GM10248 (cell line): ENCODE measurements around the gene XPC.

ENCODE experiments used
- CTCF ChIA-PET: fragments of 300-600 bp; sonication (Branson Sonifier 250); formaldehyde crosslinking; extraction: SDS; loops from one replicate; lab custom pipeline; 2021; ENCODE audit warnings: antibody characterized with exemption; lab: Yijun Ruan, JAX
- POLR2A ChIA-PET: fragments of 350-650 bp; sonication (Branson Sonifier 250); formaldehyde crosslinking; extraction: SDS; loops from one replicate; lab custom pipeline; 2020; ENCODE audit warnings: antibody characterized with exemption; lab: Yijun Ruan, JAX
- DNase-seq: peaks from one replicate; pipeline ENCODE4 v3.0.0; 2012; ENCODE audit errors: extremely low spot score
- TF ChIP-seq, protein P1 (sequence below): IDR thresholded peaks from 2 replicates; pipeline ENCODE4 v1.5.1; 2012; ENCODE audit warnings: mild to moderate bottlenecking, low read depth; ENCODE audit errors: extremely low read depth, missing control alignments, control extremely low read depth

XPC gene

DNA sequence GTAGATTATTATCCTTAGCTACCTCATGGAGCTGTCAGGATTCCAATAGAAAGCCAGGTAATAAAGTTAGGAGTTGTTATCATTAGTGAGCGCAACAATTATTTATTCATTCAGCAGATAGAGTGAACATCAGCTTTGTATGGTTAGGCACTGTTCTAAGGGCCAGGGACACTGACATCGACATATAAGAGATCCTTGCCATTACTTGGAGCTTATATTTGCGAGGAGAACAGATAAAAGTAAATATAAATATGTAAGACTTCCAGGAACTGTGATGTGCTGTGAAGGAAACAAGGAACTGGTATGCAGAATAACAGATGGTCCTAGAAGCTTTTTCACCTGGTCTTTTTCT lies 689 bp upstream of the XPC start:
- POLR2A ChIA-PET: interaction anchor here (0.5 to 1.6 kb wide), 7 partner anchors 11 to 472 kb away, joined by 4 to 10 read pairs (median 4); partner anchors contain the start of genes CCDC174 and TMEM43
- CTCF ChIA-PET: interaction anchor here (0.8 to 2.9 kb wide), 8 partner anchors 10 to 282 kb away, joined by 3 to 17 read pairs (median 4); partner anchors contain the start of genes CHCHD4 and TMEM43
- TF ChIP-seq, protein P1, sequence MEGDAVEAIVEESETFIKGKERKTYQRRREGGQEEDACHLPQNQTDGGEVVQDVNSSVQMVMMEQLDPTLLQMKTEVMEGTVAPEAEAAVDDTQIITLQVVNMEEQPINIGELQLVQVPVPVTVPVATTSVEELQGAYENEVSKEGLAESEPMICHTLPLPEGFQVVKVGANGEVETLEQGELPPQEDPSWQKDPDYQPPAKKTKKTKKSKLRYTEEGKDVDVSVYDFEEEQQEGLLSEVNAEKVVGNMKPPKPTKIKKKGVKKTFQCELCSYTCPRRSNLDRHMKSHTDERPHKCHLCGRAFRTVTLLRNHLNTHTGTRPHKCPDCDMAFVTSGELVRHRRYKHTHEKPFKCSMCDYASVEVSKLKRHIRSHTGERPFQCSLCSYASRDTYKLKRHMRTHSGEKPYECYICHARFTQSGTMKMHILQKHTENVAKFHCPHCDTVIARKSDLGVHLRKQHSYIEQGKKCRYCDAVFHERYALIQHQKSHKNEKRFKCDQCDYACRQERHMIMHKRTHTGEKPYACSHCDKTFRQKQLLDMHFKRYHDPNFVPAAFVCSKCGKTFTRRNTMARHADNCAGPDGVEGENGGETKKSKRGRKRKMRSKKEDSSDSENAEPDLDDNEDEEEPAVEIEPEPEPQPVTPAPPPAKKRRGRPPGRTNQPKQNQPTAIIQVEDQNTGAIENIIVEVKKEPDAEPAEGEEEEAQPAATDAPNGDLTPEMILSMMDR: no peak
- no peak for DNase-seq

DNA sequence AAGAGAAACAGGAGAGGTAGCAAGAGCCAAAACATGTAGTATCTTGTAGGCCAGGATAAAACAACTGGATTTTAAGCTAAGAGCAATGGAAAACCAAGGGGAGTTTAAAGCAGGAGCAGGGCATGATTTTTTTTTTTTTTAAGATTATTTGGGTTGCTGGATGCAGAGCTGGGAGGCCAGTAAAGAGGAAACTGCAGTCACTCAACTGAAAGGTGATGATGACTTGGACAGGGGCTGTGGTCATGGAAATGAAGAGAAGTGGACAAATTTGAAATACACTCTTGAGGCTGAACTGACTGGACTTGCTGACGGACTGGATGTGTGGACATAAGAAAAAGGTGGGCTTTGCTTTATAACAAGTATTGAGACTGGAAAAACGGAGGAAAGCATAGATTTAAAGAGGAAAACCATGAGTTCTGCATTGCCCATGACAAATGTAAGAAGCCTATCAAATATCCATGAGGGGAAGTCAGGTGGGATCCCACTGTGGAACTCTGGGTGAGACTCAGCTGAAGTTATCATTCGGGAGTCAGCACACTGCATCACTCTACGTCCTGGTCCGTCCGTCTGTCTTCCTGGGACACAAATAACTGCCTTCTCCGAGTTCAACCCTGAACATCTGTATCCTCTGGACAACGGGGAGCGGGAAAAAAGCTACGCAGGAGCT lies 688 bp downstream of the XPC start:
- TF ChIP-seq, protein P1: no peak
- no peak for DNase-seq
- ChIA-PET CTCF (interaction anchor here (1.2 to 2.9 kb wide), 4 partner anchors 18 to 27 kb away, joined by 3 to 17 read pairs (median 4); no protein-coding TSS in a partner anchor), POLR2A (interaction anchor here (0.8 to 1.6 kb wide), 4 partner anchors 26 to 473 kb away, joined by 3 to 10 read pairs (median 4); partner anchors contain the start of gene CCDC174)

DNA sequence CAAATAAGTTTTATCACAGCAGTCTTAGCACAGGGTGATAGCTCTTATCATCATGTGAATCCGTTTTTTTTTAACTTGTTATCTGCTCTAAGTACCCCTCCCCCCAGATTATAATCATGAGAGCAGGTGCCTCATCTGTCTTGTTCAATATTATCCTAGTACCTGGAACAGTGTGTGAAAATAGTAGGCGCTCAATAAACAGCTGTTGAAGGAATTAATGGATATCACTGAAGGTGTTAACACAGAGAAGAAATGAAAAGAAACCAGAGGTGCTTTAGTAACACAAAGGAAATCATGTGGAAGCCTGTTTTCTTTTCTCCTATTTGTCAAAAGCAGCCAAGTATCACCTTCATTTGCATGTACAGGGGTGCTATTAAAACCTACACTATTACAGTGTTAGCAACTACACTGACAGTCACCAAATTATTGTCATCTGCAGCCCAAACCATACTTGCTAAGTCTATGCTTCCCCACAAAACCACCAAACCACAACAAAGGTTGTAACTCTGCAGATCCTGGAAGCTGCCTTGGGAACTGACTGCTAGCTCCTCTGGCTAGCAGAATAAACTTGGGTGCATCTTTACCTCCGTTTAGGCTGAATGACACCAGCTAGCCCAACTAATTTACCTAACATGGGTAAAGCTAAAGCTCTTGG lies 2.9 kb downstream of the XPC start:
- TF ChIP-seq, protein P1: no peak
- CTCF ChIA-PET: interaction anchor here (0.7 to 1.4 kb wide), 4 partner anchors 17 to 50 kb away, joined by 3 to 4 read pairs (median 3); no protein-coding TSS in a partner anchor
- POLR2A ChIA-PET: no interaction called here
- DNase-seq: peak; percentile 35

DNA sequence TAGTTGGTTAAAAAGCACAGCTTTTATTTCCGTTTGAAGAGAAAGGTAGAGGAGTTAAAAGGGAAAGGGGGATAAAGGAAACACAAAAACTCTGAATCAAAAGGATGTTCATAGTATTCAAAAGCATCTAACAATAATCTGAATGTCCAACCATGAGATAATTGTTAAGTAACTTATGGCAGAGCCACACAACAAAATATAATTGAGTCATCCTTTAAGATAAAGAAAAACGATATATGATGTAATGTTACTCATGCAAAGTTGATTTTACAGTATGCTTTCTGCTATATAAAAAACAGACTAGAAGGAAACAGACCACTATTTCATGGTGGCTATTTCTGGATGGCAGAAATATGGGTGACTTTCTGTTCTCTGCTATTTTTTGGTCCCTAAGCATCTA lies 3.9 kb downstream of the XPC start:
- TF ChIP-seq, protein P1: no peak
- CTCF ChIA-PET: interaction anchor here (1.0 to 1.2 kb wide), 2 partner anchors 16 to 33 kb away, joined by 3 to 4 read pairs; no protein-coding TSS in a partner anchor
- no peak for DNase-seq
- POLR2A ChIA-PET: no interaction called here

DNA sequence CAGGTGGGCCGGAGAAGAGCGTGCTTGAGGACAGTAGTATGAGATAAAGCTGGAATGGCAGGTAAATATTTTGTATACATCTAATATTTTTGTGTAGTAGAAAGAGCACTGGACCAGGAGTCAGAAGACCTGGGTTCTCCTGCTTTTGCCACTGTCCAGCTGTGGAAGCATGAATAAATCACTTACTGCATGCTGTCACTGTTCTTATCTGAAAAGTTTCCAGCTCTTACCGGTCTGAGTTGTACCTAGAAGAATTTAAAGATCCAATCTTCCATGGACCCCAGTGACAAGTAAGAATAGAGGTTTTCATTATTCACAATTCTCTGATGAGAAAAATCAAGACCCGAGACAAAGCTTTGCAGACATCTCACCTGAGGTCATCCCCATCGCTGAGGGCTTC lies 5.9 kb downstream of the XPC start:
- ChIA-PET POLR2A (no interaction called here), CTCF (interaction anchor here (1.1 to 1.7 kb wide), 4 partner anchors 10 to 44 kb away, joined by 3 to 4 read pairs (median 4); no protein-coding TSS in a partner anchor)
- DNase-seq: no peak
- TF ChIP-seq, protein P1: no peak

DNA sequence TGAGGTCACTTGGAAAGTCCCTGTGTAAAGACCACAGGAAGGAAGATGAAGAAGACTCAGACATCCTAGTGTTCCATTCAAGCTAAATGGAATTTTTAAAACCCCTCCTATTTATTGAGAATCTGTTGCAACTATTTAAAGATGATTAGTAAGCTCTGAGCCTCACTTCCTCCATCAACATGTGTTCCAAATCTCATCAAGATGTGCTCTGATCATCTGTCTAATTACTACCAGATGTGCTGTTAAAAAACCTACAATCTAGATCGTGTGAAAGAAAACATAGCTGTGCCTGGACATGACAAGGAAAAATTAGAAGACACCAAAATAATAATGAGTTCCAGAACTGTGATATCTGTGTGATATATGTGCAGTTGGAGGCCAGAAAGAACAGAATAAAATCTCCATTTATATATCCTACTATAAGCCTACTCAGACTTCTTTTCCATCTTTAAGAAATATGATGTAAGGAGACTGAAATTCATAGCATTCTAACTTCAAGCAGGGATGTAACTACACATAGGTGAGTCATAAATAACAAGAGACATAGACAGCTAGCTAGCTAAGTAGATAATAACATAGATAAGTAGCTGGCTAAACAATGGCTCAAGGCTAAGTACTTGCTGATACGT lies 7.8 kb downstream of the XPC start:
- DNase-seq: no peak
- ChIA-PET POLR2A (no interaction called here), CTCF (interaction anchor here (1.1 to 1.6 kb wide), 3 partner anchors 11 to 19 kb away, joined by 3 to 5 read pairs (median 4); no protein-coding TSS in a partner anchor)
- TF ChIP-seq, protein P1: no peak
